Activated CD8-positive, alpha-beta T cell treated with anti-CD3 and anti-CD28 coated beads for 36 hours (primary cell): ENCODE data around the gene MOCS1. TPM values are rescaled to one million over a fixed set of nuclear protein-coding genes. Genes with fewer than 3 reads are reported as not detected.
A peak's percentile ranks its signal among the peaks of the same experiment; 100 is the strongest.

Experiments used
- ATAC-seq: fragments of 200-7000 bp; cut with Tn5 transposase; one replicate; pipeline ENCODE4 v1.10.0; 2021; ENCODE audit warnings: mild to moderate bottlenecking, moderate library complexity
- CTCF ChIA-PET: fragments of 350-600 bp; sonication (Branson Sonifier 250); formaldehyde crosslinking; loops from one replicate; lab custom pipeline; 2021; ENCODE audit warnings: antibody characterized with exemption; lab: Charles Lee
- POLR2A ChIA-PET: fragments of 350-600 bp; sonication (Branson Sonifier 250); formaldehyde crosslinking; loops from one replicate; lab custom pipeline; 2021; ENCODE audit warnings: antibody characterized with exemption; lab: Charles Lee
- DNase-seq: peaks from one replicate; pipeline ENCODE4 v3.0.0-alpha.2; 2020
- H3K27ac Mint-ChIP-seq: one replicate; pipeline ENCODE4 v1.8.0; 2021; ENCODE audit warnings: mild to moderate bottlenecking, mixed read lengths
- H3K27me3 Mint-ChIP-seq: one replicate; pipeline ENCODE4 v1.8.0; 2021; ENCODE audit warnings: mixed read lengths
- H3K36me3 Mint-ChIP-seq: one replicate; pipeline ENCODE4 v1.8.0; 2021; ENCODE audit warnings: low read depth, mixed read lengths
- H3K4me1 Mint-ChIP-seq: one replicate; pipeline ENCODE4 v1.8.0; 2021; ENCODE audit warnings: low read depth, mixed read lengths
- H3K4me3 Mint-ChIP-seq: one replicate; pipeline ENCODE4 v1.8.0; 2021; ENCODE audit warnings: mild to moderate bottlenecking, moderate library complexity, mixed read lengths
- H3K9me3 Mint-ChIP-seq: one replicate; pipeline ENCODE4 v1.8.0; 2021; ENCODE audit warnings: mixed read lengths
- CTCF ChIP-seq: fragments of 200-600 bp; IDR thresholded peaks from one replicate; pipeline ENCODE4 v1.8.0; 2022; ENCODE audit warnings: antibody characterized with exemption, mild to moderate bottlenecking
- intact Hi-C: fragments of 100-400 bp; cut with micrococcal nuclease; formaldehyde crosslinking; loops from one replicate; pipeline ENCODE4 v1.10.0; 2022
- total RNA-seq, 2 experiments: library from RNA; stranded (reverse); gene quantifications; one replicate each; pipeline ENCODE4 v1.2.3, GENCODE V29; 2021

The MOCS1 gene
- total RNA-seq, 2 experiments from 2014 or later: 1.5 to 1.8 TPM

- ChIA-PET POLR2A (no interaction called here), CTCF (no interaction called here)
- peaks cover 8% of the 10 kb centered on the region for H3K4me1 Mint-ChIP-seq
- no peaks in the 10 kb centered on the region for H3K27me3 Mint-ChIP-seq
- intact Hi-C loops: no loop called here
- H3K9me3 Mint-ChIP-seq: peaks cover 4% of the 10 kb centered on the region
- no peak for TF ChIP-seq CTCF
- no peaks in the 10 kb centered on the region for H3K36me3 Mint-ChIP-seq
- ATAC-seq: no peak
- no peak overlapping the region for H3K27ac Mint-ChIP-seq
- H3K4me3 Mint-ChIP-seq: no peak overlapping the region
- no peak for DNase-seq
Observed at GRCh38 chr6:39925191-39925930, 8.9 kb downstream of the MOCS1 start.

- Mint-ChIP-seq H3K27ac (no peak overlapping the region), H3K36me3 (no peaks in the 10 kb centered on the region), H3K4me3 (no peak overlapping the region), H3K9me3 (peaks cover 4% of the 10 kb centered on the region), H3K27me3 (no peaks in the 10 kb centered on the region), H3K4me1 (peaks cover 8% of the 10 kb centered on the region)
- DNase-seq (no peak), ATAC-seq (no peak)
- CTCF ChIA-PET: no interaction called here
- intact Hi-C loops: no loop called here
- no peak for TF ChIP-seq CTCF
- POLR2A ChIA-PET: no interaction called here
Observed at GRCh38 chr6:39924283-39924682, 10.0 kb downstream of the MOCS1 start.

GRCh38 chr6:39923861-39924260, 10.4 kb downstream of the MOCS1 start:
- no peaks in the 10 kb centered on the region for H3K36me3 Mint-ChIP-seq
- peaks cover 8% of the 10 kb centered on the region for H3K4me1 Mint-ChIP-seq
- H3K27me3 Mint-ChIP-seq: no peaks in the 10 kb centered on the region
- intact Hi-C loops: no loop called here
- H3K9me3 Mint-ChIP-seq: peaks cover 4% of the 10 kb centered on the region
- ATAC-seq (no peak), DNase-seq (no peak)
- ChIA-PET POLR2A (no interaction called here), CTCF (no interaction called here)
- no peak for TF ChIP-seq CTCF
- H3K4me3 Mint-ChIP-seq: no peak overlapping the region
- H3K27ac Mint-ChIP-seq: no peak overlapping the region

GRCh38 chr6:39923394-39923793, 10.9 kb downstream of the MOCS1 start:
- CTCF ChIA-PET: no interaction called here
- no peak for TF ChIP-seq CTCF
- POLR2A ChIA-PET: no interaction called here
- H3K9me3 Mint-ChIP-seq: peaks cover 4% of the 10 kb centered on the region
- intact Hi-C loops: no loop called here
- no peaks in the 10 kb centered on the region for H3K36me3 Mint-ChIP-seq
- H3K4me3 Mint-ChIP-seq: no peak overlapping the region
- ATAC-seq (no peak), DNase-seq (no peak)
- H3K4me1 Mint-ChIP-seq: peaks cover 8% of the 10 kb centered on the region
- no peak overlapping the region for H3K27ac Mint-ChIP-seq
- H3K27me3 Mint-ChIP-seq: no peaks in the 10 kb centered on the region

- Mint-ChIP-seq H3K27ac (no peak overlapping the region), H3K4me1 (peaks cover 8% of the 10 kb centered on the region), H3K9me3 (peaks cover 4% of the 10 kb centered on the region), H3K27me3 (no peaks in the 10 kb centered on the region), H3K36me3 (no peaks in the 10 kb centered on the region), H3K4me3 (no peak overlapping the region)
- intact Hi-C loops: no loop called here
- POLR2A ChIA-PET: no interaction called here
- ATAC-seq (no peak), DNase-seq (peak; percentile 9)
- CTCF ChIA-PET: no interaction called here
- no peak for TF ChIP-seq CTCF
Observed at GRCh38 chr6:39922821-39923220, 11.4 kb downstream of the MOCS1 start.
